Middle frontal gyrus (tissue), 1 donor: ENCODE measurements around the gene KCNMA1.

ENCODE experiments used
- DNase-seq: peaks from one replicate; pipeline ENCODE4 v3.0.0-alpha.2; 2015; ENCODE audit warnings: low spot score; ENCODE audit errors: extremely low spot score

KCNMA1 gene

DNA sequence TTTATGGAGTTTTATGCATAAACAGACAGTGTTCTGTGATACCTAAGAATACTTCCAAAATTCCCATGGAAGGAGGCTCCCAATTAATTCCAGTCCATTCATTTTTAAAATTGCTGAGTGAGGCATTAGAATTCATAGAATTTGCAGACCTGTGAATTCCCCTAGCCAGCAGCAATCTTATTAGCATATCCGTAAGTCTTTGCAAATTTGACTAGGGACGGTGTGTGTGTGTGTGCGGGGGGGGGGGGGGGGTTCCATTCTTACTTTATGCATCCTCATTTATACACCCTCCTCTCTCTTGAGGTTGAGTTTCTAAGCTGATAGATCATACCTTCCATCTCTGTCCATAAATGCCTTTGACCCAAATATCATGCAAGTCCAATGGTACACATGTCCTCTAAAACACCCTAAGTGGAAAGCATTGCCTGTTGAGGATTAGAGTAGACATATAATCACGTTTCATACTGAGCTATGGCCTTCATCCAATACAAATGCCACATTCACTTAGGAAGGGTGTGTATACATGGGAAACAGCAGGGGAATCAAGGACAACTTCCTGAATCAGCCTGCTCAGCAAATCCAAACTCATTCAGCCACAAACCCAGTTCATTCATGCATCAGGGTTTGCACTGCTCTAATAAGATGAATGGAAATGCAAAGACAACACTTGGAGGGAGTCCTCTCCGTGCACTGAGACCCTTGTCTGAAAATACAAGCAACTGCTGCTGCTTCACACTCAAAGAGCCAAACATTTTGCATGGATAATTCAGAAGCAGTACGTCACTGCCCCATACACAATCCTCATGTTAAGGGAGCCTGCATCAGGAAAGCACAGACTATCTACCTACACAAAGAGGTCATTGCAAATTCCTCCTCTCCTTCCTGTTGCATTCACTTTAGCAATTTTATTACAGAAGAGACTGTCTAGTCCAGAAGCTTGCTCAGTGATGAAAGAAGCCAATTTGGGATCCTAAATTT is 350.8 kb downstream of the KCNMA1 start:
- no peak for DNase-seq

DNA sequence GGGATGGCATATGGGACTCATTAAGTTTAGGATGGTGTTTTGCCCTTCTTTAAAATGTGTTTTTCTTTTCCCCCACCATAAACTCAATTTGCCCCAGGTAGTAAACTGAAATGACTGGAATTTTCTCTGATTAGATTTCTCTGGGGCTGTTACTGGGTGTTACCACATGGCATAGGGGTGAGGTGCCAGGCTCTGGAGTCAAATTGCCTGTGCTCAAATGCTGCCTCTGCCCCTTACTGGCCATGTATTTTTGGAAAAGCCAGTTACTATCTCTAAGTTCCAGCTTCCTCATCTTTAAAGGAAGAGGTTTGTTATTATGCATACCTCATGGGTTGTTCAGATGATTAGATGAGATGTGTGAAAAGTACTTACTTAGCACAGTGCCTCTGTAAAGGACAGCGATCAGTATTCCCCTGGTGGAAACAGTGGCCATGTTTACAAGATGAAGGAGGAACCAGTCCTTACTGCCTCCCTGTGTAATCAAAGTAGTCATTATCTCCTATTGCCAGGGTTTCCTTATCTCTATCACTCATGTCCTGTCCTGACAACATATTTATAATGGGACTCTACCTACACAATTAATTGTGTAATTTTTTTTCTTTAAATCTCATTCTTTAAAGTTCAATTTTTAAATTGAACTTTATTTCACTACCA is 352.0 kb downstream of the KCNMA1 start:
- no peak for DNase-seq

DNA sequence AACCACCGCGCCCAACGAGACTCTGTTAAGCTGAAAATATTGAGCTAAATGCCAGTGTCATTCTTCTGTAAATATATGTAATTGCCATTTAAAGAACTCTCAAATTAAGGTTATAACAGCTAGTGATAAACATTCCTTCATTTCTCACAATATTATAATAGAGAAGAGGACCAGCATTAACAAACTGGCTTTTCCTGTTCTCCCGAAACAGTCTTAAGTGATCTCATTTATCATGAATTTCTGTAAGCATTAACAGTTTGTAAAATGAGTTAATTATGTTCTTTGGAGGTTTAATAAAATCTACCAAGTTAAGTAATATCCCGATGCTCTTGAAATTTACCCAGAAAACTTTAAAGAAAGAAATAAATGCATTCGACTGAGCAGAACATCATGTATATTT is 352.8 kb downstream of the KCNMA1 start:
- DNase-seq = no peak

DNA sequence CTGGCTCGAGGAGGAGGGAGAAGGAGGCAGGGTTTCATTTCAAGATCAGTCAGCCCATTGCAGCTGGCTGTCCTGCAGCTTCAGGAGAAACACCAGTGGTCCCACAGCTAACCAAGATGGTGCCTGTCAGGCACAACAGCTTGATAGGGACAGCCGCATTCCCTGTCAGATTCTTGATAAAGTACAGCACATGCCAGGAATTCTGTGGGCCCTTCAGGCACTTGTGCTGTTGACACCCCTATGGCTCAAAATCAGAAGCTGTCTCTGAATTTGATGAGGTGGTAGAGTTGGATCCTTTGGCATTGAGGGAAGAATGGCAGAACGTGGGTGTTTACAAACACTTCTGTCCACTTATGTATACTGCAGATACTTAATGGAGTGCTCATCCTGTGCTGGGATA is 354.3 kb downstream of the KCNMA1 start:
- DNase-seq = no peak

DNA sequence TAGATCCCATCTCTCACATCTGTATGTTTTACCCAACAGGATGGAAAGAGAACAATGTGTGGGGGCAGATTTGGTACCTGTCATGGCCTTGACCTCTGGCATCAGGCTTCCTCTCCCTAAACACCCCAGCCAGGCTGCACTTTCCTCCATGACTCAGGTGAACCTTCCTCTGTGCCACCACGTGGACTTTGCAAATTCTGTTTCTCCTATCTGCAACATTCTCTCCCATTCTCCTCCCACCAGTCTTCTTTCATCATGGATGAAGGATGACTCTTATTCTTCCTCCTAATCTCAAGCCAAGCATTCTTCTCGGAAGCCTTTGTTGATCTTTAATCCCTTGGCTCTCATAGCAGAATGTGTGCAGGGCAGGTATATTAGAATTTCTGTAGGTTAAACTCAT is 355.4 kb downstream of the KCNMA1 start:
- DNase-seq = no peak

DNA sequence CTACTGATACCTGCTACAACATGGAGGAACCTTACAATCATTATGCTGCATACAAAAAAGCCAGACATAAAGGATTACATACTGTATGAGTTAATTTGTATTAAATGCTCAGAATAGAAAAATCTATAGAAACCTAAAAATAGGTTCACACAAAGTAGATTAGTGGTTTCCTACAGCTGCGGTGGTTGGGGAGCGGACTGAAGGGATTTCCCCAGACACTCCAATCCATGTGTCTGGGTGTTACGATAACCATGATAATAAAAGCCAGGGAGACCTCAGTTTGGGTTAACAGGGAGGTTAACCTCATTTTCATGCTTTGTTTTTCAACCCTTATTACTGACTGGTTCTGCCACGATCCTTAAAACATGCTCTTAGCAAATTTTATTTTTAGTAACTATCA is 355.9 kb downstream of the KCNMA1 start:
- DNase-seq = no peak

DNA sequence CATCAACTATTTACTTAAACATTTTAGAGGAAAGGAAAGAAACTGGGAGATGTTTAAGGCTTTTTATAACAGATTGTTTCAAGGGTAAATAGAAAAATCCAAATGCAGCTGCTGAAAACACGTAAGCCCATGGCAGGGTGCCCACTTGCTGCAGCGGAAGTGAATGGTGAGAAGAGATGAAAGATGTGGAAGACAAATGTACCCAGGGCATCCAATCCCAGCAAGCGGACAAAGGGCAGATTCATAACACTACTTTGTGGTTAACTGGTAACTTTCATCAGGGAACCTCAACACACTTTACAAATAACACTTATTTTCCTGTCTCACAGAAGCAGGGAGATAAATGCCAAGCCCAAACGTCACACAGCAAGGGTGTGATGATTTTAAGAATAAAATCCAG is 358.4 kb downstream of the KCNMA1 start:
- DNase-seq = no peak

DNA sequence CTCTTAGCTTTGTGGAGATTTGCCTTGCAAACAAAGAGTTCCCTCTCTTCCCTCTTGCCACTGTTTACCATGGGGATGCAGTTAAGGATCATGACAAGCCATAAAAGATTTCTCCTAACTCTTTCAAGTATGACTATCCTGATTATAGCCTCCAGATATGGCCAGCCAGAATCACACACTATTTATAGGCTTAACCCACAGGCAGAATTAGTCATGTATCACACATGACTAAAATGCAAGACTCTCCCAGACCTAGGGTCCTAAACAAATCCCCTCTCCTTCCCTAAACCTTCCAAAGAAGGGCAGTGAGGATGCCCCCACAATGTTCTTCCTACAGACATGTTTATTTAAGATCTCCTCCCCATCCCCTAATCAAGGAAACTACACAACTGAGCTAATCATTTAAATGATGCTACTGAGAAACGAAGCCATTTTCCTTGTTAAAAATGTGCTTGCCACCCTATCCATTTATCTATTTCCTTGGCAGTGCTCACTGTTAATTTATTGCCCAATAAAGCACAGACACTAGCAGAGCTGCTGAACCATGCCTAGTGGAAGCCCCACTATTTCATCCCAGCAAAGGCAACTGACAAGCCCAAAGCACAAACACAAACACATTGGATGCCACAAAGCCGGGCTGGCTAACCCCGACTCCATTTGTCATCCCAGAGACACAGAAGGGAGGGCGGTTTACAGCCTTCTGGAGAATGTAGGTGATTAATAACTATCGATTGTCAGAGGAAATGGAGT is 363.4 kb downstream of the KCNMA1 start:
- DNase-seq = no peak

DNA sequence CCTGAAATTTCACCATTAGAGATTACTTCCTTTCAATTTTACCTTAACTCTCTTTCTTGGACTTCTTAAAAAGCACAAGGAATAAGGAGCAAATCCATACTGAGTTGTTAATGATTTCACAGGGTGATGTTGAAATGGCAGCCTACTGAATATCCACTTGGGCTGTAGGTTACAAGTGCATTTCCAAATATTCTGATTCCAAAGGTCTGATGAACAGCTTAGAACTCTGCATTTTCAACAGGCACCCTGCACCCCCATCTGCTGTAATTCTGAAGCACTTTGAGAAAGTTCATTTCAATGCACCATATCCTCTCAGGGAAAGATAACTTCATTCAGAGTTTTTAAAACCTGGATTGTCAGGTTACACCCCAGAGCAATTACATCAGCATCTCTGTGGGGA is 368.4 kb downstream of the KCNMA1 start:
- DNase-seq = no peak

DNA sequence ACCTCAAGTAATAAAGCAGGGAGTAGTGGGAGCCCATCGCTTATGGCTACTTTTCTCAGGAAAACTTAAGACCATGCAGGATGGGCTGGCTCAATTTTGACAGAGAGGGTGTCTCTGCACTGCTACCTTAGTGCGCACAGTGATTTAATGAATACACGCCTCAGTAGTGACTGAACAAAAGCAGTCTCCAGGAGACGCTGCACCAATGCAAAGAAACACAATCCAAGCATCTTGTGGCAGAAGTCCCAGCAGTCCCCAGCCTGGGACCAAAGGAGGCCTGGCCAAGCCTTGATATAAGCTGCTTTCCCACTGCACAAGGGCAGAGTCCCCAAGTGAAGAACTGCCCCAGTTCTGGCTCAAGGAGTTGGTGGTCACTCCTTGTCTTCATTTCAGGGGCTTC is 368.9 kb downstream of the KCNMA1 start:
- DNase-seq = no peak

DNA sequence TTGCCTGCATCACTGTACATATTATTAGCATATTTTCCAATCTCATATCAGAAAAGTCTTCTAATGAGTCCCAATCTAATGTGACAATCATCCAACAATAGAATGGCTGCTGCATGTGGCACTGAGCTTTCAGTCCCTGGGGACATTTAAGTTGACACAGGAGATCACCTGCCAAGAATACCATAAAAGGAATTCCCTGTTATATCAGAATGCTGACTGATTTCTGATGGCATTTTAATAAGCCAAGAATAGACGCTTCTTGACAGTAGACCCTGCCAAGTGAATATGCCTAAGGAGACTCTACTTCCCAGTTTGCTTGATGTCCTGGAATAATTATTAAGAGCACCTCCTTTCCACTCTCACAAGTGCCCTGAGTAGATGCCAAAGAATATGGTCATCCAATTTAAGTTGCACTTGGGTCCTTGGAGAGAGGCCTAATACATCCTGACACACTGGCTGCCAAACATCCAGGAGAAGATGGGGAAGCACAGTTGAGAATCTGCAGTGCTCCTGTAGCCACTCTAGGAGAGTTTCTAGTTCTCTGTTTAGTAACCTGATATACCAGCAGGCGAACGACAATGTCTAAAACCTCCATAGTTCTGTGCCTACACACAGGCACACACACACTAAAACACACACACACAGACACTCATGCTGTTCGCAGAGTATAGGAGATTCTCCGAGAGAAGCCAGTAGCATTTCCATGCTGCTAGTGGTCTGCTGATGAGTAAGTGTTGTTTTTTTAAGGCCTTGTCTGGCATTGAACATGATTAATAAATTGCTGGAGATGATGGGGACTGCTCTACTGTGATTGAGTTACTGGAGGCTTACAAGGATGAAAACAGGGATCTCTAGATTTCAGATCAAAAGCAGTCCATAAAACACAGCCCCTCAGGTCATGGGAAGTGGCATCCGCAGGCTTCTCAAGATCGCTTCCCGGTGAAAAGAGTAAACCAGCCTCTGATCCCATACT is 369.6 kb downstream of the KCNMA1 start:
- no peak for DNase-seq

DNA sequence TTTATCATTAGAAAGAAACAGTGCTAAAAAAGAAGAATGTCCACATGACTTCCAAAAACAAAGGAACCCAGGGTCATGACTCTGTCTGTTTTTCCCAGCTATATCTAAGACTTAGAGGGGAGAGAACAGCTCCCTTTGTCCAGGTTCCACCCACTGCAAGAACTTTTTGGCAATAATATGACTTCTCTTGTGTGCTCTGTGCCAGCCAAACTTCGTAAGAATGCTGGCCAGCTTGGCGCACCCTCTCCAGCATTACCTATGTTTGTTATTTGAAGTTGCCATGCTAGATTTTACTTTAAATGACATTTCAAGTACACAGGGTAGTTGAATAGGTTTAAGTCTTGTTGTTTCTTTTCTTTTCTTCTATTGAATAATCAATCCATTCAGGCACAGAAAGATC is 371.4 kb downstream of the KCNMA1 start:
- no peak for DNase-seq

DNA sequence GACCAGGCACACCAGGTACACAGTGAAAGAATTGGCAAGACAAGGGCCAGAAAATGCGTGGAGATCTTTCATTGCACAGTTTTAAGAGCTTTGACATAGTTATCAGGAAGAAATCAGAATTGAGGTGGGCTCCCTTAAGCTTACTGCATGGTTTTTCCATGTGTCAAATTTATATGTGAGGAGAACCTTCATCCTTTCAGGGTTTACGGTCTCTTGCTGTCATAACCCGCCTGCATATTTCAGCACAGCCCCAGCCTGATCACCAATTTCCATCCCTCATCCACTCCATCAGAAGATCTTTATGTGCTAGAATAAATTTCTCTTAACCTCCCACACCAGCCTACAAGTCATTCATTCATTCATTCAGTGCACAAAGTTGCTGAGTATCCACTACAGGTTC is 373.1 kb downstream of the KCNMA1 start:
- DNase-seq = no peak

DNA sequence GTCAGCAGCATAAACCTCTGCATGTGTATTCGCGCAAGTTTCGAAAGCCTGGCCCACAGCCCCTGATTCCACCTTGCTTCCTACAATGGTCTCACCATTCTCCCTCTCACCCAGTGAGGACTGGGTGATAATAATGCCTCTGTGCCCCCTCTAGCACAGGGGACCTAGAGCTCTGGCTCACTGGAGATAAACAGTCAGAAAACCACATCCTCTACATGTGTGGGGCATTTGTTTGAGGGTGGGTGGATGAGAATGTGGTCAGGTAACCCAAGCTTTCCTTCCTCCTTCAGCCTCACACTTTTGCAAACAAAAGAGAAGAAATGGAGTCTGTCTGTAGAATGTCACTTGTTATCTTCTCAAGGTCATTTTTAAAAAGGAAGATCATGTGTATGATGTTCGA is 373.5 kb downstream of the KCNMA1 start:
- DNase-seq = no peak

DNA sequence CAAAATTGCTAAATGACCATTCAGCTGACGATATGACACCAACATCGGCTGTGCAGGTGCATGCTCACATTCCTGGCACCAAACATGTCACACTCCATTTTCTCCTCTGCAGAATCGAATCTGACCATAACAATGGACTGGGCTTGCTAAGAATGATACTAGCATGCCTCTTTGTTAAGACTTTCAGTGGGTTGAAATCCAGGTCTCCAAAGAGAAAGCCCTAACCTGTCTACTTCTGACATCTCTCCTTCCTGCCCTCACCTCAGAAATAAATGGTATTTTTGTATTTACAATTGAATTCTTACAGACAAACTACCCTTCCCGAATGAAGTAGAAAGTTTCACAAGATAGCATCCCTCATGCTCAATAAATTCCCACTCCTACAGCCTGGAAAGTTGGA is 373.9 kb downstream of the KCNMA1 start:
- DNase-seq = no peak

DNA sequence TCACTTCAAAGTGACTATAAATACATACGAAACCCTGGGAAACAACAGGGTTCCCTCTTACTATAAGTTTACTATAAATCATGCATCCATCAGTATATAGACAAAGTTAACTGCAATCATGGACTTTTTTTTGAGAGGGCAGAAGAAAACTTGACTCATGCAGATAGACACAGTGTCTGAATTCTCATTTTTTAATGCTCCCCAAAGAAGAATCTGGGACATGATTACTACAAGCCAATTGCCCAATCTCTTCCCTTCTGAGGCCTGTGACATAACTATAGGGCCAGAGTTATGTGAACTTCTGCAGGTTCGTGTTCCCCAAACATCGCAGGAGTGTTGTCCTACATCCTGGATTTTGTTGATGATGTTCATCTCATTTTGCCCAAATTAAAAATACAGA is 376.5 kb downstream of the KCNMA1 start:
- DNase-seq = no peak

DNA sequence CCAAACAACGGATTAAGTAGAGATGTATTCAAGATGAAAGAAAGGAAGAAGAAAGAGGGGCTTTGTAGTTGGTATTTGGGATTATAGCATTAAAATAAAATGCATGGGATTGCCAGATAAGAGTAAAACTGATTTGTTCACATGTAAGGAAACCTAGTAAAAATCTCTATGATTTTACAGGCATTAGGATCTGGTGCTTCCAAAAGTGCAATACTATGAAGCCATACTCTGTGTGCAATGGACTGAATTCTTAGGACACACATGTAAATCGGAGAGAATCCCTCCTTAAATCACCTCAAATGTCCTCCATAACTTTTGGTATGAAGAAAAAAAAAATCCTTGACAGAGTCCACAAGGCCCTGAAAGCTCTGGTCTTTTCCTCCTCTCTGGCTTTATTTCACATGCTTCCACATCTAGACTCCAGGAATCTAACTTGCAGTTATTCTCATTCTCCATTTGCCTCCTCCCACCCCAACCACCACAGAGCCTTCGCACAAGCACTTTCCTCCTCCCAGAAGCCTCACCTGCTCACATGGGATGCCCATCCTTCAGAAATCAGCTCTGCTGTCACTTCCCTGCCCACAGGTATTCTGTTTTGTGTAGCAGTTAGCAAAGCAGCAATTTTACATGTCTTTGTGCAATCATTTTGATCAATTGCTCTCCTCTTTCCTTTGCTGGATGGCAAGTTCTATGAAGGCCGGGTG is 378.3 kb downstream of the KCNMA1 start:
- DNase-seq = no peak

DNA sequence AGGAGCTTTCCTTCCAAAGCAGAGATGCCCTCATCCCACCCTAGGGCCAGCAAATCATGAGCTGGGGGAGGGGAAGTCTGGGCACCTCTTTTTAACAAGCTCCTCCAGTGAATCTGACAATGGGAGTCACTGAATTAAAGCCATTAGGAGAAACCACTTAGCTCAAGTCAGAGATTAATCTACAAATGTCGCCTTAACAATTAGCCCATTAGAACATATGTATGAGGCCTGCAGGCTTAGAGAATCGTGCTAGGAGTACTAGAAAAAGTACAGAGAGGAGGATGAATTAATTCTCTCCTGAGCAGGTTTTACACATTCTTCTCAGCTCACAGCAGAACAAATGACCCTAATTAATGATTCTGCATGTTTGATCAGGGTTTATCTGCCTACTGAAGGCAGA is 381.3 kb downstream of the KCNMA1 start:
- no peak for DNase-seq

DNA sequence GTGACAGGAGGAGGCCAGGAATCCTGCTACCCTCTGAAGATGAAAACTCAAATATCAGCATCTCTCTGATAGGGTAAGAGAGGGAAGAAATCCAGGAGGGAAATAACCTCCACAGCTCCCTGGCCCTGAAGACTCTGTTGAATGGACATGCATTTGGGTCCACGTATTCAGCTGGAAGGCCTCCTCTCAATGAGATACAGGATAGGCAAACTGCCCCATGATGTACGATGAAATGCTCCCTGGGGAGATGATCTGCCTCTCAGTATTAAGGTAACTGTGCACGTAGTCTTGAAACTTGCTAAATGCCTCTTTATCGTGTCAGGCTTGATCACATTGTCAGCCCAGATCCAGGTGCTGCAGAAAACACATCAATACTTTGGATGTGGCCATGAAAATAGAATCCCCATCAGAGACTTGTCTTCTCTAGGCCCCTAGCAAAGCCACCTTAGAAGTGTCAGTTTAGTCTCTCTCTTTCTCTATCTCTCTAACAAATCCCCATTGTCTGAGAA is 384.0 kb downstream of the KCNMA1 start:
- no peak for DNase-seq

DNA sequence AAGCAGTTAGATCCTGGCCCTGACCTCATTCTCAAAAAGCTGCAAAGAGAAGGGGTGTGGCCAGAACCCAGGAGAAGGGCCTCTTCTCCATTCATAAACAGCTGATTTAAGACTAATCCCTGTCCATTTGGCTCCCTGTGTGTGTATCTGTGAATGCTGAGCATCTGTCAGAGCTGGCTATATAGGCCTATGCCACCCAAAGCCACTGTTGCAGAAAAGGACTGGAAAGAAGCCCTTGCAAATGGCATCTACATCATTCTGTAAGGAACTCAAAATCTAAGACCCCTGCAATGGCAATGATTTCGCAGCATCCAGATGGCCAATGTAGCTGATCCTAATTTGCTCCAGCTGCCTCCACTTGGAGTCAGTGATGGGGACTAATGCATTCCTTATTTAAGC is 384.5 kb downstream of the KCNMA1 start:
- no peak for DNase-seq
